ENCODE results near the gene RAB40C.

DNA sequence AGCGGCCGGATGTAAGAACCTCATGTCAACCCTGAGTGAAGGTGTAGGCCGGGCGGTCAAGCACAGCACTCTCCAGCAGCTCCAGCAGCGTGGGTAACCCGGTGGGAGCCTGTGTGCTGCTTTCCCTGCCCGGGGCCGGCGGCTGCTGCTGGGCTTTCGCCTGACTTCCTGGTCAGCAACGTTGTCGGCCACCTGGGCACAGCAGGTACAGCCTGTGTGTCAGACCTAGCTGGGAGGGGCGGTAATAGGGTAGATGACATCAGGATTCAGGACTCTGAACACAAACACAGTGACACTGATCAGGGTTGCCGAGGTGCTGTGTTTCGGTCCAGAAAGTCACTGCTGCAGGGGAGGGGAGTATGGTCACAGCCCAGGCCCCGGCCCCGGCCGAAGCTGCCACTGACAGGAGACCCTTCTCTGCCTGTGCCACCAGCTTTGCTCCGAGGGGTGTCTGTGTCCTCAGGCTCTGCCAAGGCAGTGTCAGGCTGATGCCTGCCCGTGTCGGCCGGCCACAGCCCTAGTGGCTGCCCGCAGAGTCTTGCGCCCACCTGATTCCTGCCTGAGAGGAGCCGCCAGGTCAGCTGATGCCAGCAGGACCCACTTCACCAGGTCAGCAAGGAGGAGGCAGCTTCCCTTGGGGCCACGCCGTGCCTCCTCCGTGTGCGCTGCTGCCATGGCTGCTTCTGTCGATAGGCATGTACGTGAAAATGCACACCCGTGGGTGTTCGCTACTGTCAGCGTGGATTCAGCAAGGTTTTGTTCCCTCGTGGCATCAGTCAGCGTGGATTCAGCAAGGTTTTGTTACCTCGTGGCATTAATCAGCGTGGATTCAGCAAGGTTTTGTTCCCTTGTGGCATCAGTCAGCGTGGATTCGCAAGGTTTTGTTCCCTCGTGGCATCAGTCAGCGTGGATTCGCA lies 9.2 kb downstream of the RAB40C start:
- TF ChIP-seq, protein P1, sequence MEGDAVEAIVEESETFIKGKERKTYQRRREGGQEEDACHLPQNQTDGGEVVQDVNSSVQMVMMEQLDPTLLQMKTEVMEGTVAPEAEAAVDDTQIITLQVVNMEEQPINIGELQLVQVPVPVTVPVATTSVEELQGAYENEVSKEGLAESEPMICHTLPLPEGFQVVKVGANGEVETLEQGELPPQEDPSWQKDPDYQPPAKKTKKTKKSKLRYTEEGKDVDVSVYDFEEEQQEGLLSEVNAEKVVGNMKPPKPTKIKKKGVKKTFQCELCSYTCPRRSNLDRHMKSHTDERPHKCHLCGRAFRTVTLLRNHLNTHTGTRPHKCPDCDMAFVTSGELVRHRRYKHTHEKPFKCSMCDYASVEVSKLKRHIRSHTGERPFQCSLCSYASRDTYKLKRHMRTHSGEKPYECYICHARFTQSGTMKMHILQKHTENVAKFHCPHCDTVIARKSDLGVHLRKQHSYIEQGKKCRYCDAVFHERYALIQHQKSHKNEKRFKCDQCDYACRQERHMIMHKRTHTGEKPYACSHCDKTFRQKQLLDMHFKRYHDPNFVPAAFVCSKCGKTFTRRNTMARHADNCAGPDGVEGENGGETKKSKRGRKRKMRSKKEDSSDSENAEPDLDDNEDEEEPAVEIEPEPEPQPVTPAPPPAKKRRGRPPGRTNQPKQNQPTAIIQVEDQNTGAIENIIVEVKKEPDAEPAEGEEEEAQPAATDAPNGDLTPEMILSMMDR (IDR thresholded peaks at IDR 0.05; ENCODE audit: low read length) = no peak
- no peak for TF ChIP-seq EZH2 (optimal IDR thresholded peaks at IDR 0.05; ENCODE audit: low read depth, low read length)
- no peak for TF ChIP-seq EZH2phosphoT487 (IDR thresholded peaks at IDR 0.05; ENCODE audit: low read length)

All from MM.1S (cell line).